Measurements from ENCODE around the gene CEMIP. TPM values are rescaled to one million over a fixed set of nuclear protein-coding genes. Genes with fewer than 3 reads are reported as not detected.
"Not testable (repeated sequence)": the region's sequence is repeated elsewhere in the genome, so short reads cannot be mapped to it uniquely, and the experiment has no call there.

The CEMIP gene
- total RNA-seq, 2 experiments from 2014 or later = not detected

GRCh38 chr15:80747317-80748053 is 31.7 kb upstream of the CEMIP start:
- Mint-ChIP-seq H3K27me3 (no peaks in the 10 kb centered on the region), H3K36me3 (no peaks in the 10 kb centered on the region), H3K27ac (no peak overlapping the region), H3K9me3 (ENCODE audit: low read depth) (no peaks in the 10 kb centered on the region), H3K4me3 (no peak overlapping the region), H3K4me1 (no peaks in the 10 kb centered on the region)
- CTCF ChIA-PET = no interaction called here
- DNase-seq = no peak
- ATAC-seq = no peak

GRCh38 chr15:80749589-80749988 is 29.6 kb upstream of the CEMIP start:
- DNase-seq (no peak), ATAC-seq (no peak)
- Mint-ChIP-seq H3K27me3 (no peaks in the 10 kb centered on the region), H3K4me3 (no peak overlapping the region), H3K27ac (no peak overlapping the region), H3K4me1 (no peaks in the 10 kb centered on the region), H3K36me3 (no peaks in the 10 kb centered on the region), H3K9me3 (ENCODE audit: low read depth) (no peaks in the 10 kb centered on the region)
- CTCF ChIA-PET = interaction anchor here (1.3 kb wide), 1 partner anchor 27 kb away, joined by 3 read pairs; no protein-coding TSS in a partner anchor

GRCh38 chr15:80750575-80750974 is 28.6 kb upstream of the CEMIP start:
- ATAC-seq (no peak), DNase-seq (no peak)
- CTCF ChIA-PET = no interaction called here
- H3K9me3 Mint-ChIP-seq (ENCODE audit: low read depth) = no peaks in the 10 kb centered on the region
- no peak overlapping the region for H3K4me3 Mint-ChIP-seq
- no peaks in the 10 kb centered on the region for H3K27me3 Mint-ChIP-seq
- H3K27ac Mint-ChIP-seq = no peak overlapping the region
- H3K36me3 Mint-ChIP-seq = no peaks in the 10 kb centered on the region
- H3K4me1 Mint-ChIP-seq = peaks cover 2% of the 10 kb centered on the region

- no peak for ATAC-seq
- no peak overlapping the region for H3K4me3 Mint-ChIP-seq
- H3K27ac Mint-ChIP-seq = no peak overlapping the region
- no peaks in the 10 kb centered on the region for H3K9me3 Mint-ChIP-seq (ENCODE audit: low read depth)
- CTCF ChIA-PET = no interaction called here
- H3K36me3 Mint-ChIP-seq = no peaks in the 10 kb centered on the region
- H3K4me1 Mint-ChIP-seq = peaks cover 9% of the 10 kb centered on the region
- no peak for DNase-seq
- H3K27me3 Mint-ChIP-seq = peaks cover 2% of the 10 kb centered on the region
Measured at GRCh38 chr15:80752204-80752603, 27.0 kb upstream of the CEMIP start.

- no peak for ATAC-seq
- no peaks in the 10 kb centered on the region for H3K9me3 Mint-ChIP-seq (ENCODE audit: low read depth)
- no peaks in the 10 kb centered on the region for H3K36me3 Mint-ChIP-seq
- H3K27ac Mint-ChIP-seq = no peak overlapping the region
- no peak overlapping the region for H3K4me3 Mint-ChIP-seq
- H3K4me1 Mint-ChIP-seq = peaks cover 9% of the 10 kb centered on the region
- CTCF ChIA-PET = no interaction called here
- DNase-seq = no peak
- H3K27me3 Mint-ChIP-seq = peaks cover 6% of the 10 kb centered on the region
Measured at GRCh38 chr15:80753161-80753560, 26.0 kb upstream of the CEMIP start.

GRCh38 chr15:80754014-80754413 is 25.2 kb upstream of the CEMIP start:
- Mint-ChIP-seq H3K9me3 (ENCODE audit: low read depth) (no peaks in the 10 kb centered on the region), H3K36me3 (no peaks in the 10 kb centered on the region), H3K27me3 (peaks cover 9% of the 10 kb centered on the region), H3K27ac (no peak overlapping the region), H3K4me3 (no peak overlapping the region), H3K4me1 (peaks cover 9% of the 10 kb centered on the region)
- CTCF ChIA-PET = interaction anchor here (1.7 kb wide), 1 partner anchor 22 kb away, joined by 5 read pairs; no protein-coding TSS in a partner anchor
- no peak for DNase-seq
- no peak for ATAC-seq

GRCh38 chr15:80755885-80756284 is 23.3 kb upstream of the CEMIP start:
- Mint-ChIP-seq H3K9me3 (ENCODE audit: low read depth) (no peaks in the 10 kb centered on the region), H3K4me1 (peaks cover 9% of the 10 kb centered on the region), H3K36me3 (no peaks in the 10 kb centered on the region), H3K27me3 (peaks cover 11% of the 10 kb centered on the region), H3K27ac (no peak overlapping the region), H3K4me3 (no peak overlapping the region)
- DNase-seq (no peak), ATAC-seq (no peak)
- CTCF ChIA-PET = no interaction called here

GRCh38 chr15:80758130-80758745 is 20.9 kb upstream of the CEMIP start:
- H3K4me3 Mint-ChIP-seq = no peak overlapping the region
- no peak for ATAC-seq
- H3K9me3 Mint-ChIP-seq (ENCODE audit: low read depth) = no peaks in the 10 kb centered on the region
- H3K4me1 Mint-ChIP-seq = peaks cover 9% of the 10 kb centered on the region
- H3K36me3 Mint-ChIP-seq = no peaks in the 10 kb centered on the region
- DNase-seq = no peak
- CTCF ChIA-PET = no interaction called here
- peaks cover 15% of the 10 kb centered on the region for H3K27me3 Mint-ChIP-seq
- no peak overlapping the region for H3K27ac Mint-ChIP-seq

GRCh38 chr15:80760960-80761359 is 18.2 kb upstream of the CEMIP start:
- Mint-ChIP-seq H3K27ac (no peak overlapping the region), H3K36me3 (no peaks in the 10 kb centered on the region), H3K4me3 (no peak overlapping the region), H3K4me1 (peaks cover 3% of the 10 kb centered on the region), H3K9me3 (ENCODE audit: low read depth) (no peaks in the 10 kb centered on the region), H3K27me3 (peaks cover 15% of the 10 kb centered on the region)
- DNase-seq = no peak
- CTCF ChIA-PET = interaction anchor here (1.0 kb wide), 1 partner anchor 505 kb away, joined by 4 read pairs; no protein-coding TSS in a partner anchor
- no peak for ATAC-seq

GRCh38 chr15:80761754-80762153 is 17.4 kb upstream of the CEMIP start:
- Mint-ChIP-seq H3K4me3 (no peak overlapping the region), H3K27ac (no peak overlapping the region), H3K36me3 (no peaks in the 10 kb centered on the region), H3K27me3 (peaks cover 13% of the 10 kb centered on the region), H3K4me1 (no peaks in the 10 kb centered on the region), H3K9me3 (ENCODE audit: low read depth) (no peaks in the 10 kb centered on the region)
- CTCF ChIA-PET = no interaction called here
- ATAC-seq (no peak), DNase-seq (no peak)

GRCh38 chr15:80763235-80763634 is 15.9 kb upstream of the CEMIP start:
- H3K4me1 Mint-ChIP-seq; DNase-seq; H3K36me3 Mint-ChIP-seq; H3K9me3 Mint-ChIP-seq (ENCODE audit: low read depth); ATAC-seq; H3K27ac Mint-ChIP-seq; H3K27me3 Mint-ChIP-seq; H3K4me3 Mint-ChIP-seq: not testable (repeated sequence)
- CTCF ChIA-PET = interaction anchor here (1.2 to 1.4 kb wide), 2 partner anchors 13 to 16 kb away, joined by 3 to 4 read pairs; partner anchors contain the start of gene CEMIP

- ATAC-seq = no peak
- Mint-ChIP-seq H3K27me3 (peaks cover 12% of the 10 kb centered on the region), H3K9me3 (ENCODE audit: low read depth) (no peaks in the 10 kb centered on the region), H3K27ac (no peak overlapping the region), H3K4me1 (no peaks in the 10 kb centered on the region), H3K4me3 (no peak overlapping the region), H3K36me3 (no peaks in the 10 kb centered on the region)
- no peak for DNase-seq
- CTCF ChIA-PET = interaction anchor here (1.4 to 1.7 kb wide), 2 partner anchors 12 kb away, joined by 4 to 6 read pairs; no protein-coding TSS in a partner anchor
Measured at GRCh38 chr15:80764535-80764934, 14.6 kb upstream of the CEMIP start.

GRCh38 chr15:80766275-80766674 is 12.9 kb upstream of the CEMIP start:
- Mint-ChIP-seq H3K27ac (no peak overlapping the region), H3K4me1 (no peaks in the 10 kb centered on the region), H3K4me3 (no peak overlapping the region), H3K9me3 (ENCODE audit: low read depth) (no peaks in the 10 kb centered on the region), H3K27me3 (peaks cover 10% of the 10 kb centered on the region), H3K36me3 (no peaks in the 10 kb centered on the region)
- no peak for ATAC-seq
- DNase-seq = no peak
- CTCF ChIA-PET = interaction anchor here (1.7 kb wide), 1 partner anchor 10 kb away, joined by 6 read pairs; no protein-coding TSS in a partner anchor

GRCh38 chr15:80768158-80768557 is 11.0 kb upstream of the CEMIP start:
- no peaks in the 10 kb centered on the region for H3K9me3 Mint-ChIP-seq (ENCODE audit: low read depth)
- H3K36me3 Mint-ChIP-seq = no peaks in the 10 kb centered on the region
- H3K4me3 Mint-ChIP-seq = no peak overlapping the region
- CTCF ChIA-PET = interaction anchor here (1.4 kb wide), 1 partner anchor 8 kb away, joined by 8 read pairs; no protein-coding TSS in a partner anchor
- ATAC-seq (no peak), DNase-seq (no peak)
- H3K27me3 Mint-ChIP-seq = peaks cover 11% of the 10 kb centered on the region
- H3K4me1 Mint-ChIP-seq = no peaks in the 10 kb centered on the region
- H3K27ac Mint-ChIP-seq = no peak overlapping the region
